NCI-H2227 (cell line): ENCODE measurements around the gene TBC1D9.
"Not testable (repeated sequence)": the region's sequence is repeated elsewhere in the genome, so short reads cannot be mapped to it uniquely, and the experiment has no call there.

Experiments used
- DNase-seq: peaks from one replicate; lab custom pipeline; 2025; ENCODE audit not compliant: unreplicated experiment; lab: John Stamatoyannopoulos, UW

Gene TBC1D9

DNA sequence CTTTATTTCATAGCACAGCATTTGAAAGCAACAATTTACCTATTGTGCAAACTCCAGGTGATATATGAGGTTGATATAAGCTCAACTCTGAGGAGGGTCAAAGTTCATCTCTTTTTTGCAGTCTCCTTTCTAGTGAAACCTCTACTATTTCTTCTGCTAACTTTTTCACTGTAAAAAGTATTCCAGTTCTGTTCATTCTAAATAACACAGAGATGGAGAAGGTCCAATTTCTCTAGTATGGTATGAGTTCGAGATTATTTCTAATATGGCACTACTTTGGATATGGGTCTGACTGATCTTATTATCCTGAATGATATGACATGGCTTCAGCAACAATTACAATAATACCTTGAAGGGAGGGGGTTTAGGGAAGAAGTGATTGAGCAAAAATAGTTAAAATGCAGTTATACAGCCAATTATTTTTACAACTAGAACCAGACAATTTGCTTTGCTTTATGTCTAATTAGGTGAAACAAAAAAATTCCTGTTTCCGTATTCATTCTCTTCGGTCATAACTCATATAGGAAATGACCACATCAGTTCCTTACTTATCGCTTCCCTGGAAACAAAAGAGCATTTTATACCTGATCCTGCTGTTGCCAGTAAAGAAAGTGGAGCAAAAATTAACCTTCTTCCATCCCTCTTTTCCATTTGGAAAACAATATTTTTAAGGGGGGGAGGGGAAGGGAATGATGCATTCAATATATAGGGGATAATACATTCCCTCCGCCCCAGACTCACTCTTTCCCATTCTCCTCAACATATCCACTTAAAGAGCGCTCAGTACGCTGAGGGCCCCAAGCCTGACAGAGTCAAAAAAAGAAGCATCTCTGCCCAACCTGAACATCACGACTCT lies 1.0 kb downstream of the TBC1D9 start:
- DNase-seq: no peak

DNA sequence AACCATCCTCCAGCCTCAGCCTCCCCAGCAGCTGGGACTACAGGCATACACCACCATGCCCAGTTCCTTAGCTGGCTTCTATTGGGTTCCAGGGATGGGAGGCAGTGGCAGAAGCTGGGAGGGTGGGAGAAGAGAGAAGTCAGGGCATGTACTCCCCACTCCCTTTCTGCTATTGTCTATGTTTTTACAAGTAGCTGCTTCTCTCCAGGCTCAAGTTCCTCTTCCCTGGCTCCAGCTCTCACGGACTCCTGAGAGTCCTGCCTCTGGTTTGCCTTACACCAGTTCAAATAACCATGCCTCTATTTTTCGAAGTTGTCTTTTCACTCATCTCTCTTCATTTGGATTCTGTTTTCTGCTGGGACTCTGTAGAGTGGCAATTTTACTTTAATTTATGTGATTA lies 2.9 kb downstream of the TBC1D9 start:
- DNase-seq: no peak

DNA sequence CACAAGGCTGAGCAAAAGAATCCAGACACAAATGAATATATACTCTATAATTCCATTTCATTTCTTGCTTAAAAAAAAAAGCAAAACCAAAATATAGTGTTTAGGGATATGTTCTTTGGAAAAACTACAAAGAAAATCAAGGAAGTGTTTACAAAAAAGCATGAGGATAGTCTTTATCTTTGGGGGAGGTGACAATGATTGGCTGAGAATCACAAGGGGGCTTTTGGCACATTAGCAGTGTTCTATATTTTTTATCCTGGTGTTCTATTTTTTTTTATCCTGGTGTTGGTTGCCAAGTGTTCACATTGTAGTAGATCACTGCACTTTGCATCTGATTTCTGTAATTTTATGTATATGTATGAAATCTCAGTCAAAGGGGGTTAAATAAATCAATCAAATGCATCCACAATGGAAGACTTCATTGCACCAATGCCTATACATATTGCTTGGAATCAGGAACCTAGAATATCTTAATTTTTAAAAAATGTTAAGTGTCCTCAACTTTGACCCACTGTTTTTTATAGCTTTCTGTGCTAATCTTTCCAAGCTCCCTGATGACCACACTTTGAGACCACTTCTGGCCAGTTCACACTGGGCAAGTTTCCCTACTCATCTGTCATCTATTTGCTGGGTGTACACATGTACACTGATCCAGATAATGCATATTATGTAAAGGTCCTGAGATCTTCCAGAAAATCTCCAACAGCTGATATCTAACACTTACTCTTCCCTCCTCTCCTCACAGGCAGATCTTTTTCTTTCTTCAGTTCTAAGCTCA lies 3.7 kb downstream of the TBC1D9 start:
- DNase-seq: no peak

DNA sequence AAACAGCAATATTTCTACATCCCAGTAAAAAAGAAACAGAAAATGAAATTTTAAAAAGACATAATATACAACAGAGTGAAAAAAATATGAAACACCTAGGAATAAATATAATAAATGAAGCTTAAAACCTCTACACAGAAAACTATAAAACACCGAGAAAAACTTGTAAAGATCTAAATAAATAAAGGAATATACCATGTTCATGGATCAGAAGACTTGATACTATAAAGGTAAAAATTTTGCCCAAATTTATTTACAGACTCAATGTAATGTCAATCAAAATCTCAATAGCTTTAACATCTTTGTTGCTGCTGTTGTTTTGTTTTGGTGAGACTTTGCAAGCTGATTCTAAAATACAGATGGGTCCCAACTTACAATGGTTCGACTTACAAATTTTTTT lies 5.7 kb downstream of the TBC1D9 start:
- no peak for DNase-seq

DNA sequence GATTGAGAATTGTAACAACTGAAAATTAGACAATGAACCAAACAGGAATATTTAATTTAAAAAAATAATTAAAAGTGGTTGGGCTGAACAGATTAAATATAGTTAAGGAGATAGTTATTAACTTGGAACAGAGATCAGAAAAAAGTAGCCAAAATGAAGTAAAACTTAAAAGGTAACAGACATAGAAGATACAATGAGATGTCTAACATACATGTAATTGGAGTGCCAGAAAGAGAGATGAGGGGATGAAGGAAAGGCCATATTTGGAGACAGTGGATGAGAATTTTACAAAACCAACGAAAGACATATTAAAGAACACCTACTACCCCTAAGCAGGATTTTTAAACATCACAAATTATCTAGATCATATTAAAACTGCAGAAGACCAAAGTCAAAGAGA lies 8.0 kb downstream of the TBC1D9 start:
- no peak for DNase-seq

DNA sequence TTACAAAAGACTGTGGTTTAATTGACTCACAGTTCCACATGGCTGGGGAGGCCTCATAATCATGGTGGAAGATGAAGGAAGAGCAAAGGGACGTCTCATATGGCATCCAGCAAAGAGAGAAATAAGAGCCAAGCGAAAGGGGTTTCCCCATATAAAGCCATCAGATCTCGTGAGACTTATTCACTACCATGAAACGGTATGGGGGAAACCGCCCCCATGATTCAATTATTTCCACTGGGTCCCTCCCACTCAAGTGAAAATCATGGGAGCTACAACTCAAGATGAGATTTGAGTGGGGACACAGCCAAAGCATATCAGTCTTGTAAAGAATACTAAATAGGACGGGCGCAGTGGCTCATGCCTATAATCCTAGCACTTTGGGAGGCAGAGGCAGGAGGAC lies 9.6 kb downstream of the TBC1D9 start:
- DNase-seq: not testable (repeated sequence)

DNA sequence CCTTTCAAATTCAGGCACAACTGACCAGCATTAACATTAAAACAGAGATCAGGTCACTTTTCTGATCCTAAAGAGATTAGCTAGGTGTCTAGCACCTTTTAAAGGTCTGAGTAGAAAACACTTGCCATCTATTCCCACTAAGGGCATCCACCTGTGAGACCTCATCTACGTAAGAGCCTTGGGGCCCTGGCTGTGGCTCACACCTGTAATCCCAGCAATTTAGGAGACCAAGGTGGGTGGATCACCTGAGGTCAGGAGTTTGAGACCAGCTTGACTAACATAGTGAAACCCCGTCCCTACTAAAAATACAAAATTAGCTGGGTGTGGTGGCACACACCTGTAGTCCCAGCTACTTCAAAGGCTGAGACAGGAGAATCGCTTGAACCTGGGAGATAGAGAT lies 11.8 kb downstream of the TBC1D9 start:
- DNase-seq: no peak

DNA sequence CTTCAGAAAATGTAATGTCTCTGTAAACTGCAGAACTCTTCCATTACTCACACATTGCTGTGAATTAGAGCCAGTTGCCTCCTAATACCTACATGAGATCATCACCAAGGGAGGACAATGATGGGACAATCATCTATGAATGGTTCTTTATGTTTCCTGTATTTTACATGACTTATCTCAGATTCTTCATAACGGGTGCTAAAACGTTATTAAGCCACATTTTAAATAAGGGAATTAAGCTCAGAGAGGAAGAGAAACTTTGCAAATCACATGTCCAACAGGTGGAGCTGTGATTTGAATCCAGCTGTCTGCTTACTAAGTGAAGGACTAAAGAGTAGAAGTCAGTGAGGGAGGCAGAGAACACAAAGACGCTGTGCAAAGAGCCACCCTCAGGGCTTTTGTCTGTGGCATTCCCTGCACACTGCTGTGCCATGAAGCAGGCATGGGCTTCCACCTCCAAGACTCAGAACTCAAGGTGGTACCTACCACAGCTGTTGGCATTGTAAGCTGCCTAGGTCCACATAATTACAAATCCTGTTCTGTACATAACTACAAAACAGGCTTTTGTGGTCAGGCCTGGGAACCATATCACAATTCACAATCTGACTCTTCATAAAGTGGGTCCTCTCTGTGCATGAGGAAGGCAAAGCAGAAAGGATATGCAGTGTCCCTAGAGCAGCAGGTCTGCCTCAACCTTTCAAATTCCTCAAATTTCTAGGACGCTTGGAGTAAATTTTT lies 12.8 kb downstream of the TBC1D9 start:
- DNase-seq: no peak

DNA sequence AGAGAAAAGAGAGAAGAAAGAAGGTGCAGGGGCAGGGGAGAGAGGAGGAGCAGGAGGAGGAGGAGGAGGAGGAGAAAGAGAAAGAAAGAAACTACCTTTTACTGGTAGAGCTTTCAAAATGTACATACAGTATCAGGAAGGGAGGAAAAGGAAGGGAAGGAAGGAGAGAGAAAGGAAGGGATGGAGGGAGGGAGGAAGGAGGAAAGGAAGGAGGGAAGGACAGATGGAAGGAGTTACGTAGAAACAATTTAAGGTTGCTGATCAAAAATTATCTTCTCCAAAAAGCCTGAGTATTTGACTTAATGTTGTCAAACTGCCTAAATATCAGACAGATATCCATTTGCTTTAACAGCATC lies 13.4 kb downstream of the TBC1D9 start:
- DNase-seq: no peak

DNA sequence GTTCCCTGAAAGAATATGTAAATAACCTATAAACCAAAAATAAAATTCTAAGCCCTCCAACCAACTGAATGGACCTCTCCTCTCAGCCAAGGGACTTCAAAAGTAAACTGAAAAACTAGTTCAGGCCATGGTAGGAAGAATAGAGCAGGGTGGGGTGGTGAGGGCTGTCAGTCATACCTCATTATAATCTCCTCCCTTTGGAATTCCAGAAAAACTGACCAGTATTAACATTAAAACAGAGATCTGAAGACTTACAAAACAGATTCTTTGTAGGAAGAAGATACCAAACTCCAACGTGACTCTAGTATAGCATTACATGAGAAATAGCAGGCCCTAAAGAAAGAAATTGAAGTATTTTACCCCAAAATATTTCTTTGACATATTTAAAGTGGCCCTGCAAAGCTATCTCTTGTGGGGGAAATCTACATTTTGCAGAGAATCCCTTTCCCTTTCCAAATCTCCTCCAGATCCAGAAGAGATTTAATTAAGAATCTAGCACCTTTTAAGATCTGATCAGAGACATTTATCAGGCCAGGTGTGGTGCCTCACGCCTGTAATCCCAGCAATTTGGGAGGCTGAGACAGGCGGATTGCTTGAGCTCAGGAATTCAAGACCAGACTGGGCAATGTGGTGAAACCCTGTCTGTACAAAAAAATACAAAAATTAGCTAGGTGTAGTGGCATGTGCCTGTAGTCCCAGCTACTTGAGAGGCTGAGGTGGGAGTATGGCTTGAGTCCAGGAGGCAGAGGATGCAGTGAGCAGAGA lies 15.1 kb downstream of the TBC1D9 start:
- DNase-seq: no peak

DNA sequence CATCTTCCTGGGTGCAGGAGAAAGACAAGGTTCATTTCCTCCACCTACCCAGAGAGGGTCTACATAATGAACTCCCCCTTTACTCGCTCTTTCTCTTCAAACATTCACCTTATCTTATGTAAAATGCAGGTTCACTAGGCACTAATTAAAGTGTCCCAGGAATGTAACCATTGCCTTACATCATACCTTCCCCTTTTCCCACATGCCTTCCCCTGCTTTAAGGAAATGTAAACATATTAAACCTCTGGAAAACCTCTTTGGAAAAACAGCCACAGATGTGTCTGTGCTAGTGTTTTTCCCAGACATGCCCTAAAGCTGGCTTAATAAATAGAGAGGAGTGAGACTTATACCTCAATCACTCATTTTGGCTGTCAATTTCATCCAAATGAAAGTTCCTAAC lies 15.8 kb downstream of the TBC1D9 start:
- no peak for DNase-seq

DNA sequence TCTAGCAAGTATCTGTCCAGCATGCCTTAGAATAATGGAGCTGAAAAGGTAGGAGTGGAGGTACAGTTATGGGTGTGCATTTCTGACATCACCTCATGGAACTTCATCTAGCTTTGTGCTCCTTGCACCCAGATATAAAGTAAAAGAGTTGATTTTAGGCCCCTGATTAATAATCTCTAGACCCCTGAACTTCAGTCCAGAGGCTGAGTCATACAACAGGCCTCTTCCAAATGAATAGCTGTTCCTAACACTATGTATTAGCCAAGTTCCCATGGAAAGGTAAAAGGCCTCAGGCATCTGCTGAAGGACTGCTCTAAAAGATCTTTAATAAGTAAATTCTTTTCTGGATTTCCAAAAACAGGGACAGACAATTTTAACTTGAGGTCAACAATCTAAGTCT lies 16.2 kb downstream of the TBC1D9 start:
- DNase-seq: no peak

DNA sequence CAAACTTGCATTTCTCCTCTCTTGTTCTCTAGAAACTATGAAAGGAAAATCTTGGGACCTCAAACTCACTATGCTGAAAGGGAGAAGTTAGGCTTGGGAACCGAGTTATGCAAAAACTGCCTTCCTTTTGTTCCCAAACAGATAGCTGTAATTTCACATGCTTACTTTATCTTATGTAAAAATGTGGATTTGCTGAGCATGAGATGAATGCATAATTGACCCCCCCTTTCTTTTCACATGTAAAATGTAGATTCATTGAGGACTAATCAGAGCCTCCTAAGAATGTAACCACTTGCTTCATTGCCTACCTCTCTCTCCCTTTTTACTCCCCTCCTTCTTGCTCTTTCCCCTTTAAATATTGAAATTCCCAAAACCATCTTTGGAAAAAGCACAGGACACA lies 18.0 kb downstream of the TBC1D9 start:
- no peak for DNase-seq

DNA sequence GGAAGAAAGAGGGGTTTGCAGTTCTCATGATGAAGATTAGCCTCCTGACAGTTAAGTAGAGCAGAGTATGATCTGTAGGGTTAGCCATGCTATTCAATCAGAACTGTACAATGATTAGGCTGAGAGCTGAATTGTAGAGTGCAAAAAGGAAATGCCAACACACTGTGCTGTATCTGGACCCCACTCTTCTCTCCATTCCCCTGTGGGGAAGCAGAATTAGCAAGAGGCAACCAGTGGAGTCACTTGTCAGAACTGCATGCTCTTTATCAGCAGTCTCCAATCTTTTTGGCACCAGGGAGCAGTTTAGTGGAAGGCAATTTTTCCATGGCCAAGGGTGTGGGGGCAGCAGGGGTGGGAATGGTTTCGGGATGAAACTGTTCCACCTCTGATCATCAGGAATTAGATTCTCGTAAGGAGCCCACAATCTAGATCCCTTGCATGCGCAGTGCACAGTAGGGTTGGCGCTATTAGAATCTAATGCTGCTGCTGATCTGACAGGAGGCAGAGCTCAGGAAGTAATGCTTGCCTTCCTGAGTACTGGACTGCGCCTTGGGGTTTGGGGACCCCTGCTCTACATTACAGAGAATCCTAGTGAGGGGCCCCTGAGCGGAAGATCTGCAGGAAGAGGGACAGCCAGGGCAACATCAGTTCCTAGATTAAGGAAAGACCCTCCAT lies 19.4 kb downstream of the TBC1D9 start:
- no peak for DNase-seq

DNA sequence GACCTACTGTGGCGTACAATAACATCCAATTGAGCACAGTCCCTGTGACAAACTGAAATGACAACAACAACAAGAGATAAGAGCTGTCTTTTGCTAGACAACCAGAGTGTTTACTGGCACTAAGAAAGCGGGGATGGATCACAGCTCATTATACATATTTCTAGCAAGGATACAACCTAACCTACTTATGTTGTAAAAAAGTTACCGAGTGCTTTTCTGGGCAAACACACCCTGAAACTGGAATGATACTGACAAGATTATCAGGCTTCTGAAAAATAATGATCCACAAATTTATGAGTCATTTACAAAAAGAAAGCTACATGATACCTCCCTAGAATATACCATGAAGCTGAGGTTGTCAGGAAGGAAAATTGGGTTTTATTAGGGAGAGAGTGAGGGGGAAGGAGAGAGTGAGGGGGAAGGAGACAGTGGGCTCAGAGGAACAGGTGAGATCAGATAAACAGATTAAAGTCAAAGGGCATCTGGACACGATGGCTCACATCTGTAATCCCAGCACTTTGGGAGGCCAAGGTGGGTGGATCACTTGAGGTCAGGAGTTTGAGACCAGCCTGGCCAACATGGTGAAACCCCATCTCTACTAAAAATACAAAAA lies 20.3 kb downstream of the TBC1D9 start:
- no peak for DNase-seq

DNA sequence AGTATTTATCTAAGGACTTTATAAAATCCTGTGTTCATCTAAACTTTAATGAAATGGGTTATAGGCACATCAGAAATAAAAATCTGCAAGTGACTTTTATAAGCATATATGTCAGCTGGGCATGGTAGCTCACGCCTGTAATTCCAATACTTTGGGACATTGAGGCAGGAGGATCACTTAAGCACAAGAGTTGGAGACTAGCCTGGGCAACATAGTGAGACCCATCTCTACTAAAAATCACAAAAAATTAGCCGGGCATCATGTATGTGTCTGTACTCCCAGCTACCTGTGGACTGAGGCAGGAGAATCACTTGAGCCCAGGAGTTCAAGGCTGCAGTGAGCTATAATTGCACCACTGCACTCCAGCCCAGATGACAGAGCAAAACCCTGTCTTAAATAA lies 20.9 kb downstream of the TBC1D9 start:
- DNase-seq: no peak

DNA sequence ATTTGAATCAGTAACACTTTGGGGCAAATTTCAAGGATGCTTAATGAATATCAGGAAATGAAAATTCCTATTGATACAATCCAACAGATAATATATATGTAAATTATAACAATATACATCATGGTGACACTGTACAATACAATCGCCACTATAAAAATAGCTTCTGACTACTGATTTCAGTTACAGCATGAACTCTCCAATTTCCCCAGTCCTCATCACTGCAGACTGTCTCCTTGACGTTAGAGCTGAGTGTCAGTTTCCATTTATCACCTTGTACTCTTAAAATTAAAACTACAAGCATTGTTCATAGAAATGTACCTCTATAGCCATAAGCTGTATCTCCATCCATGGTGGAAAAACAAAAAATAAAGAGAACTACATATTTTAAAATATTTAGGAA lies 23.4 kb downstream of the TBC1D9 start:
- DNase-seq: no peak

DNA sequence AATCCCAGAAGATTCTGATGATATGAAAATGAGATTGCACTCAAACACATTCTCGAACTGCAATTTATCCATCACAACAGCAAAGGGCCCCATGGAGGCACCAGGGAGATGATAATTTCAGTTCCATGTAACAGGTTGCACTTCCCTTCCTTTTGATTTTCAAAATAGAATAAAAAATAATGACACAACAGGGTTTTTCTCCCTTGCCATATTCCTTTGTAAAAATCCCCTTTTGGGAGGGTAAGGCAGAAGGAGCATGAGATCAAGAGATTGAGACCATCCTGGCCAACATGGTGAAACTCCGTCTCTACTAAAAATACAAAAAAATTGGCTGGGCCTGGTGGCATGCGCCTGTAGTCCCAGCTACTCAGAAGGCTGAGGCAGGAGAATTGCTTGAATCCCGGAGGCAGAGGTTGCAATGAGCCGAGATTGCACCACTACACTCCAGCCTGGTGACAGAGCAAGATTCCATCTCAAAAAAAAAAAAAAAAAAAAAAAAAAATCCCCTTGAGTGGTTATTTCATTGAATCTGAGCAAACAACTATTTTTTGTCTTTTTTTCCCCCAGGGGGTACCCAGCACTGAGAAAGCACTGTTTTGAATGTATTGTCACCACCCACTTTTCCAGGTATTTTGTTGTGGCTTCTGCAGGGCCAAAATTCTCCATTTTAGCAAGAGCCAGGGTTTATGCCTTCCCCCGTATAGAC lies 26.7 kb downstream of the TBC1D9 start:
- DNase-seq: no peak

DNA sequence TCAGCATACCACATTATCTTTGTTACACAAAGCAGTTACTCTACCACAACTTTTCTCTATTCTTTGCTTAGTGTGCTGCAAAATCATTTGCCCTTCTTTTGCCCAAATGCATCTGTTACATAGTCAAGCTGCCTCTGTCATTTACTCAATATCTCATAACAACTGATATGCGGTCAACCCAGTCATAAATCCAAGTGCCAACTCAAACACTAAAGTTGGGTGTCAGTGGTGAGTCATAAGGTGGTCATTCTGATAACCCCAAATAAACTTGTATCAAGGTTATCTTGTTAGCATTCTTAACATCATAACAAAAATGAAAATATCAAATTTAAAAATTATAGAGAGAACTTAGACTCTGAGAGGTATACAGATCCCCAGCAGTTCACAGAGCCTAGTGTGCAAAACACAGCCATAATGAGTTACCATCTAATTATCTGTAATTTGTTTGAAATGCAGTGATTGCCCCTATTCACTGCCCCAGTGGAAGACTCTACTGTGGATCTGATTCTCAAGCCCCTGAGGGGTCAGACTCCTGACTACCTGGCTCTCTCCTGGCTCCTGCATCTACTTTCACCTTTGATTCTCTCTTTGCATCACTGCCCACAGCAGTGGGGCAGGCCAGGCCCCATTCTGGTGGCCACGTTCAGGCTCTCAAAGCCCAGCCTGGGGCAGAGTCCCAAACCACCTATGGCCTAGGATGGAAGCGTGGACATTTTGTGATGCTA lies 29.2 kb downstream of the TBC1D9 start:
- no peak for DNase-seq
